ENCODE measurements around the gene KIRREL3. TPM values are rescaled to one million over a fixed set of nuclear protein-coding genes. Genes with fewer than 3 reads are reported as not detected.

KIRREL3 gene
- total RNA-seq, 1 donor from 2014 or later = 1.6 TPM

DNA sequence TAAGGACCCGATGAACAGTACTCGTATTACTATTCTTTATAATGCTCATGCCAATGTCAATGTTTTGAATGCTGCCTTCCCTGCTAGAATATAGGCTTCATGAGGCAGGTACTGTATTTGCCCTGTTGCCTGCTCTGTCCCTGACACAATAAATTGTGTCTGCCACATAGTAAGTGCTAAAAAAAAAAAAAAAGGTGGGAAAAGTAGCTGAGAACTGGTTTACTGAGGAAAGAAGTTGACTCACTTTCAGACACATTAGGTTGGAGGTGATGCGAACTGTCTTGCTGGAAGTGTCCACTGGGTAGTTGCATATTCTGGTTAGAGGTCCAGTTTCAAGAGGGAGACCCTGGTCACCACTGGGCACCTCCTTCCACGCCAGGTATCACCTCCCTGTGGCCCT lies 255.9 kb downstream of the KIRREL3 start:
- no peak for DNase-seq (ENCODE audit: low read depth)

DNA sequence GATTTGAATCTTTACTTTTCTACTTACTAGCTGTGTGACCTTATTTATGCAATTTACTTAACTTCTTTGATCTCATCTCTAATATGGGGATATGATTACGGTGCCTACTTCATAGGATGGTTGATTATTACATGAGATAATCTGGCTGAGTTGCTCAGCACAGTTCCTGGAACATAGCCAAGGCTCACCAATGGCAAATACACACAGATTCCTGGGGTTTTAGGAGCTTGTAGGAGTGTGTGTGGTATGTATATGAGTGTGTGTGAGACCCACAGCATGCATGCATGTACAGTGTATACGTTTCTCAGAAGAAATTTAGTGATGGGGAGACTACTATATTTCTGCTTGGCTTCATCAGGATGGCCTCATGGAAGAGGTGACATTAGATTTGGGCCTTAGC lies 256.9 kb downstream of the KIRREL3 start:
- DNase-seq (ENCODE audit: low read depth) = no peak

DNA sequence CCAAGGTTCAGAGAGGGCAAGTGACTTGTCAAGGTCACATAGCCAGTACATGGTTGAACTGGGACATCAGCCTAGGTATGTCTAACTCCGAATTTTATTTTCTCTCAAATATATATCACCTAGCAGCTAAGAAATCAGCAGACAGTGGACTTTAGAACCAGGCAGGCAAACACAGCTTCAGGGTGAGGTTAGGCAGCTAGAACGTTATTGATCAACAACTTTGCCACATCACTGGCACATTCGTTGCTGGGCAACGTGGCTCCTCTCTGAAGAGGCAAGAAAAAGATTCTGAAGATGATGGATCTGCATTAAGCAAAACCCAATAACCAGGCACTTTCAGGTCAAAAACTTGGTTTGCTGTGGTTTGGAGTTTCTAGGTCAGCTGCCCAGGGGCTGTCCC lies 258.0 kb downstream of the KIRREL3 start:
- DNase-seq (ENCODE audit: low read depth) = no peak

DNA sequence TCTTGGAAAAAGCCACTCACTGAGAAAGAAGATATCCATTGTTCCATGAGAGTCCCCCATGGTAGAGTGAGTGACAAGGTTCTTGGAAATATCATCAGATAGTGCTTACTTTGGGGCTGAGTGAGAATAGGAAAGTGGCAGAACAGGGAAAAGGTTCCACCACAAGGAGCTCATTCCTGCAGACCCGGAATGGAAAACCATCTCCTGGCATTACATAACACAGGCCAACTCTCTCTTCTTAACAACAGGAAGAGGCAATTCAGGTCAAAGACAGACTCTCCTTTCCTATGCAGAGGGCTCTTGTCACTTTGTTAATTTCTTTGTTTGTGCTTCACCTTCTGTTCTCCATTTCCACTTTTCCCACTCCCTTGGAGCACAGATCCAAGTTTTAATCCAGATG lies 259.7 kb downstream of the KIRREL3 start:
- no peak for DNase-seq (ENCODE audit: low read depth)

DNA sequence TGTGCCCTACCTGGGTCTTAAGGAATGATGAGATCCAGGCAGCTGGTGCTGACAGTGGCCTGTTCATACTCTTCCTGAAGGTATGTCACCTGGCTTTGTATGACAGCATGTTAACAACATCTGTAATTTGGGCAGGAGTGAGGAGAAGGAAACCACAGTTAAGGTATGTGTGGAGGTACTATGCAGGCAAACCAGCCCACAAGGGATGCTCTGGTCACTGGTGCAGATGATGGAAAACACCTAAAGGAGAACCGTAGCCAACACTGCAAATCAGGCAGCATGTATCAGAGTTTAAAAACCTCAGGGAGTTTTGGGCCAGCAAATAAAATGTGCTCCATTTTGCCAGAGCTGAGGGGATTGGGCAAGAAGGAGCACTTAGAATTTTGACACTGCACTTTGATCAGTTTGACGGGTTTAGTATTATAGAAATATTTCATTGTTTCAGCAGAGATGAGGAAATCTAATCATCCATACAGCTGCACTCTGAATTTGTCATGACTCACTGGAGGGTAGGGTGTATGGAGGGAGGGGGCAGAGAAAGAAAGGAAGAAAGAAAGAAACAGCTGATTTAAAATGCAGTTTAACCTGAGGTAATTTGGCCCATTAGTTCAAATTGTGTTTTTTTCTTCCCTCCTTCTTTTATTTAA lies 260.9 kb downstream of the KIRREL3 start:
- DNase-seq (ENCODE audit: low read depth) = no peak

DNA sequence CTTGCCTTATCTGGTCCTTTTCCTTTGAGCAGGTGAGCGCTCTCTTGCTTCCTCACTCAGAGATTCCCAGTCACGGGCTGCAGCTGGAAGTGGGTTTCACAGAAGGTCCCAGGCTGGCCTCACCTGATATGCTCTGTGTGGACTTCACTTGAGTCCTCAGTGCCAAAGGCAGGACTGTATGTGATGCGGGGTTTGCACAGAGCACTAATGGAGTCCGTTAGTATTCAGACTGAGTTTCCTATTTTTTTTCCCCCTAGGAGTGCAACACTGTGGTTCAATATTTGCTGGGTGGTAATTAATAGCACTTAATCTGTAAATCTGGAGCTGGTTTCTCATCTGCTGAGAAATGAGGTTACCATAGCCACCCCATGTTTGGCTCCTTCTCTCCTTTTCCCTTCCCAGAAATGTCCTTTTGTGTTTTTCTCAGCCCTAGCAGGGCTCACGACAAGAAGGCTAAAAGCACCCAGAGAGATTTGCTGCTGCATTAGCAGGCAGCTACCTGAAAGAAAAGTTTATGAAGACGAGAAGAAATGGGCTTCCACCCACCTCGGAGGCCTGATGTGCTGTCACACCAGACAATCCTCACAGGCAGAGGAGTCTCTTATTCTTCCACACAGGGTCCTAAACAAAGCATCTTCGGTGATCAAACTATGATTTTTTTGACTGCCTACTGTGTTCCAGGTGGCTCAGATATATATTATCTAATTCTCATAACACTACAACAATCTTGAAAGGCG lies 262.1 kb downstream of the KIRREL3 start:
- no peak for DNase-seq (ENCODE audit: low read depth)

DNA sequence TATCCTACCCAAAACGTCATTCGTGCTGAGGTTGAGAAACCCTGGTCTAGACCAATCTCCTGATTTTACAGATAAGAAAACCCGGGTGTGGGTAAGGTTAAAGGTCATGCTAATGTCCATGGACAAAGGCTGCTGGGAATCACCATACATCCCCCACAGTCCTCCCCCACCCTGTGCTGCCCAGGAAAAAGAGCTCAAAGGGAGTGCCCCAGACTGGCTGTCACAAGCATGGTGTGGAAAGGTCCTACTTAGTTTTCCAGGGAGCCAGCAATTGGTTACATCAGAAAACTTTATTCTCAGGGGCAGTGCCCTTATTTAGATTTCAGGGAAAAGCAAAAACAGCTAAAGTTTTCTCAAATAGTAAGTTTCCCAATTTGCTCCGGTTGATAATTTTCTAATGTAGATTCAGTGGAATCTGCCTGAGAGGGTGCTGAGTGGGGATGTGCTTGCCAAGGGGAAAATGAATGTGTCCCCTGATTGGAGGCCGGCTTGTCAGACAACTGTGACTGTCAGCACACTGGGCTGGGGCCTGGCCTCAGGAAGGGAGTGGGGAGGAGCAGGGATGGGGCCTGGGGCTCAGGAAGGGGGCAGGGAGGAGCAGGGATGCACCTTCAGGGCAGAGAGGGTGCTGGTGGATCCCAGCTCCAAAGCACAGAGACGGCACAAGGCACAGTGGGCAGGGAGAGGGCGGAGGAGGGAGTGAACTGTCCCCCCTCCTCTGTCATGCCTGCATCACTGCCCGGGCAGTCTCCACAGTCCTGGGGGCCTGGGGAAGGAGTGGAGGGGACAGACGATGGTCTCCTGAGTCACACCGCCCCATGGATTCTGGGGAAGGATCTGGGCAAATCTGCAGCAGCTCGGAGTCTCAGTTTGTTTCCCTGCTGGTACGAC lies 263.6 kb downstream of the KIRREL3 start:
- DNase-seq (ENCODE audit: low read depth) = no peak

DNA sequence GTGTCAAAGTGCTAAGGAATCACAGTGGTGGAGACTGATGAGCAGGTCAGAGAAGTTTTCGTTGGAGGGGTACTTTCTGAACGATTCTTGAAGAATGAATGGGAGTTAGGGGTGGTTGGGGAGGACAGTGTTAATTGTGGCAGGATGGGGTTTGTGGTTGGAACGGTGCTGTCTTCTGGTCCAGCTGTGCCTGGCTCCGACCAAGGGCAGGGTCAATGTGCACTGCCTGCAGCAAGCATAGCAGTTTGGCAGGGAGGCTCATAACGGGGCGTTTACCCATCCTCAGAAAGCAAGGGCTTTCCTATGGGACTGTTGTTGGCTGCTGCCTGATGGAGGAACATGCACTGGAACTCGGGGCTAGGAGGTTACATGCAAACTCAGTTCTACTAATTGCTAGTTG lies 265.8 kb downstream of the KIRREL3 start:
- DNase-seq (ENCODE audit: low read depth) = no peak

DNA sequence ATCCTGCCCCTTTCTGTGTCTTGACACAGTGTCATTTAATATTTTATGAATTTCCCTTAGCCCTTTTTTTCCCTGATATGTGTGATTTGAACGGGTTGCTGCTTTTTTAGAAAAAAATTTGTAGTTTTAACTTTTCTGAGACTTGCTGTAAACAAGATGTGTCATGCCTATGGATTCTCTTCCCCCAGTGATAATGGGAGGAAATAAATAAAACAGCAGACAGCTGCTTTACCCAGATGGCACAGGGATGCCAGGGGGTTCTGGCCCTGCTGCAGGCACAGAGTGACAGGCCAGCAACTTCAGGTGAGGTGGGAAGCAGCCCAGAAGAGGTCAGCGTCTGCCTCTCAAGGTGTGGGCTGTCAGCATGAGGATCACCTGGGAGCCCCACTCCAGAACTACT lies 266.9 kb downstream of the KIRREL3 start:
- DNase-seq (ENCODE audit: low read depth) = no peak

DNA sequence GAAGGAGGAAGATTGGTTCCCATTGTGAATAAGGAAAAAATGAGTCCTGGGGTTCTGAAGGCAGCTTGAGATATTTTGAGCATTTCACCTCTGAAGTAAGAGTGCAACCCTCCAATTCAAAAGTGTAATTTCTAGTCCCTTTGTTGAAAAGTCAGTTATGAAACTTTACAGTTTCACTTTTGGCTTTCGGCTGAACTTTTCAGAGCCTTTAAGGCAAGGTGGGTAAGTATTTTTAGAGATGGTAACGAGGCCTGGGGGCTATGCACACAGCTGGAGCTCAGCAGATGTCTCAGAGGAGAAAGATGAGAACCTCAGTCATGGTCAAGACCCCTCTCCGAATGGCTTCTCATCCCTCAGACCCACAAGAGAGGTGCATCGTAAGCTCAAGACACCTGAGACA lies 267.6 kb downstream of the KIRREL3 start:
- DNase-seq (ENCODE audit: low read depth) = no peak

DNA sequence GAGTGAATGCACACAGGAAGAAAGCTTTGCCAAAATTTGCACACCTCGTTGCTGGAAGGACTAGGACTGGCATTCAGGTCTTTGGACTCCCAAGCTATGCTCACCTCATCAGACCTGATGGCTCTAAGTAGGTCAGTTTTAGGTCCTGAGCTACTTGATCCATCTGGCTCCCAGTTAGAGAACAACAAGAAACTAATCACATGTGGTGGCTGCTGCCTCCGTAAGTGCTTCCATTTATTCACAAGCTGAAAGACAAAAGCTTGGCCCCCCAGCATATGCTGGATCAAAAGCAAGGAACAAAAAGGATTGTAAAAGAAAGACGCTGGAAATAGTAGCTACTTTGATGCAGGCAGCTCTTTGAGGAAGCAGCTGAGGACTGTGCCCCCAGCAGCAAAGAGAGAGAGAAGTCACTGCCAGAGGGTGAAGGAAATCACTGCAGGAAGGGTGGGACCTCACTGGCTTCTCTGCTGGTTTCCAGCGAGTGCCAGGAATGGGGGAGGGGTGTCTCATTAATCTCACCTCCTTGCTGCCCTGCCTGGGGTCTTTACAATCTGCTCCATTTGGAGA lies 268.9 kb downstream of the KIRREL3 start:
- no peak for DNase-seq (ENCODE audit: low read depth)

DNA sequence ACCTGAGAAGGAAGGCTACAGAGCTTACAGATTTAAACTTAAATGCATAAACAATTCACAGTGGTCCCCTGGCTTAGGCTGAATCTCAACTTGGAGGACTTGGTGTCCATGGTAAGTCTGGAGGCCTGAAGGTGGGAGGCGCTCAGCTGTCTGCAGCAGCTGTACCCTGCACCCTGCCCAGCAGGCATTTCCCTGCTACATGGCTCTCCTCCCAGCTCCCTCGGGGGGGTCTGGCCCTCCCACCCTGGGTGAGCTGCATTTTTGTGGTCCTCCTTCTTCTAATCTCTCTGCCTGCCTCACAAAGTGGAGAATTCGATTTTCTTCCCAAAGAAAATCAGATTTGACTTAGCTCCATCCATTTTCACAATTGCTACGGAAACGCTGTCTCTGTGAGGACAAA lies 273.2 kb downstream of the KIRREL3 start:
- peak; percentile 45 for DNase-seq (ENCODE audit: low read depth)

DNA sequence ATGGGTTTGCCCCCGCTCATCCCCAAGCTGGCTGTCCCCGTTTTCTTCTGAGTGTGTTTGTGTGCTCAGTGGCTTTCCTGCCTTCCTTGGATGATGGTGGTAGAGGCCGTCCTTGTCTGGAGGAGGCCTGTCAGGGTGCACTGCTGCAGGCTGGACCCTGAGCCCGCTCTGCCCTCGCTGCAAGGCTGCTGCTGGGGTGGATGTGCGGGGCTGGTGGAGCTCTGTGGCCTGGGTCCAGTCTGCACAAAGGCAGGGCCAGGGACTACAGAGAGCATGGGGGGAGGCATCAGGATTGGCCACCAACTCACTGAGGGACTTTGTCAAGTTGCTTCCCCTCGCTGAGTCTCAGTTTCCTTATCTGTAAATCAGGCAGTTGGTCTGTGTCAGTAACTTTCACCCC lies 275.0 kb downstream of the KIRREL3 start:
- no peak for DNase-seq (ENCODE audit: low read depth)

DNA sequence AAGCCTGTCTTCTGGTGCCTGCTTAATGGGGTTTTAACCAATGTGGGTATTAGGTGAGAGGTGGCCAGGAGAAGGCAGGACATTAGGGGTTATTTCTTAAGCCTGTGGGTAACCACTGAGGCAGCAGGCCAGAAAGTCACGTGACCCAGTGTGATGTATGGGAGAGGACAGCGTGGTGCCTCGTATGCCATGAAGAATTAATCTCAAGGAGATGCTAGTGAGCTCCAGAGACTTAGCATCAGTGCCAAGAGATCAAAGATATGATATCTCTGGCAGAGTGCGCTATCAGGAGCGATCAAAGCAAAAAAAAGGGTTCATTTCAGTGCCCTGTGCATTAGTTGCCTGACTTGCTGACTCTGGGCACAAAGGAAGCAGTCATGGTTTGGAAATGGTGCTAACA lies 275.5 kb downstream of the KIRREL3 start:
- DNase-seq (ENCODE audit: low read depth) = no peak

DNA sequence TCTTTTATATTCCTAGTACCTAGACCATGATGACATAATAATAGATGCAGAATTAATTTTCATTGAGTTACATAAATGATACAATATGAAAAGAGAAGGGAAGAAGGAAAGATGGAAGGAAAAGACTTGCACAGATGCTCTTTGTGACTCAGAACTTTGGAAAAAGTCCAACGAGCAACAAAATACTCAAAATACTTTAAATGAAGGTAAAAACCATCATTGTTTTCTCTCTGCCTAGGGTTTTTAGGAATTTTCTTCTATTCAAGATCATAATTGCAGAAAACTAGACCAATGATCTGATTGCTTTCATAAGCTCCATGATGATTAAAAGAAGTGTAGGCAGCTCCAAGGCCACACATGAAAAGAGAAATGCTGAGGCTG lies 276.9 kb downstream of the KIRREL3 start:
- DNase-seq (ENCODE audit: low read depth) = no peak

DNA sequence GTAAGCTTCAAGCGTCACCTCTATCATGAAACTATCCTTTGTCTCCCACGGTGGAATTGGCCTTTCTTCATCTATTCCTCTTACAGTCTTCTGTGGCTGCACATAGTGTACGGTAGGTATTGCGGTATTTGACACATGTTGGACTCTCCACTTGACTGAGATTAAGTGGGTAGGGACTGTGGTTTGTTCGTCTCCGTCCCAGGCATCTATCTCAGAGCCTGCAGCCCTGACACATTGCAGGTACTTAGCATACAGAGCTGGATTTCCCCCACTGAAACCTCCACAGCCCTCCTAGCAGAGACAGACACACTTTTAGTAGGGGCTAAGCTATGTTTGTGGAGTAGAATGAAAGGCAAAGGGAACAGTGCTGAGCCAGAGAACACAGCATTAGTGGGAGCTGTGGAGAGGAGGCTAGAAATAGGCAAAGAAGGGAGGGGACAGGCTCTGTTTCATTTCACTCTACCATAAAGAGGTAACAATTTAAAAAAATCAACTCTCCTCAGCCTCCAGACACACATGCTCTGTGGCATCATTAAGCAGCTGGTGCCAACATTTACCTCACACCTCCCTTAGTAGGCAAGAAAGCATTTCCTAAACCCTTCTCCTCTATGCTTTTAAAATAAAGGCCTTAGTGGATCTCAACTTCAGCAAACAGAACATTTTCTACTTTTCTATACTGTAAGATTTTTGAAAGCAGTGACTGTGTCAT lies 277.5 kb downstream of the KIRREL3 start:
- no peak for DNase-seq (ENCODE audit: low read depth)

DNA sequence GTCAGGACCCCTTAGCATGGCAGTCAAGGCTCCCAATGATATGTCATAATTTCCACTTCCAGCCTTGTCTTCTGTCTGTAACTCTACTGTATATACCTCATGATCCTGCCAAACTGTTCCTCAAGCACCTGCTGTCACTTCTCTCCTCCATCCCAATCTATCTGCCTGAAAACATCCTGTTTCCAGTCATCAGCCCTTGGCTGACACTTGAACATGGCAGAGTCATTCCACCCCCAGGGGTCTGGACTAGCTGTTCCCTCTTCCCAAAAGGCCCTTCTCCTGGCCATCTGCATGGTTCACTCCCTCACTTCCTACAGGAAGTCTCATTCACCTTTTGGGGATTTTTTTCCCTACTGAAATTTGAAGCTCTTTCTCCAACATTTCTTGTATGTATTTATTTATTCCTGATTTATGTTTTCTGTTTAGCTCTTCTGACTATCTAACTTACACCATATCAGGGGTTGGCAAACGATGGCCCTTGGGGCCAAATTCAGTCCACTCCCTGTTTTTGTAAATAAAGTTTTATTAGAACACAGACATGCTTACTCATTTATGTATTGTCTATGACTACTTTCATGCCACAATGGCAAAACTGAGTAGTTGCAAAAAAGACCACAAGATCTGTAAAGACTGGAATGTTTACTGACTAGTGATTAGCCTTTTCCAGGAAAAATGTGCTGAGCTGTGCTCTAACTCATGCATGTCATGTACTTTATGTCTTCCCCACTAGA lies 278.4 kb downstream of the KIRREL3 start:
- DNase-seq (ENCODE audit: low read depth) = no peak

DNA sequence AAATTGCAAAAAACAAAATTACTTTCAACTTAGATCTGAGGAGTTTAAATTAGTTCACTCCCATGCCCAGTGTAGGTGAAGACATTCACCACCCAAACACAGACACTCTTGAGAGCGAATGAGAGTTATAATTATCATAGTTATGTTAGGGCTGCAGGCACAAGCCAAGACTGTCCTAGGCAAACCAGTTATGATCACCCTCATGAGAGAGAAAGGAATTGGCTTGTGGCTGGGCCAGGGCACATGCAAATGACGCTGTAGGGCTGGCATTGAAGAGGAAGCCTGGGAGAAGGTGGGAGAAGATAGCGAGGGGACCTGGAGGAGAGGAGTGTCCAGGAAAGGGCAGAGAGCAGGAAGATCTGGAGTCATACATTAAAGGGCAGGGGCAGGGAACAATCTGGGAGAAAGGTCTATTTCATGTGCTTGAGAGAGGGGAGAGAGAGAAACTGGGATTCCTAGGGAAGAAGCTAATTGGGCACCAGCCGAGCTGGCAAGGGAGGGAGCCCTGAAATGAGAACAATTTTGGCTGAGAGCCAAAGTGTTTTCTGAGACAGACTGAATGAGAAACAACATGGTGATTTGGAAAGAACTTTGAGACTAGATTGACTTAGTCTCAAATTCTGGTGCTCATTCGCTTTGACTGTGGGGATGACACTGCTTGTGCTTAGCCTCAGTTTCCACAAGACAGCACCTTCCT lies 279.9 kb downstream of the KIRREL3 start:
- no peak for DNase-seq (ENCODE audit: low read depth)

DNA sequence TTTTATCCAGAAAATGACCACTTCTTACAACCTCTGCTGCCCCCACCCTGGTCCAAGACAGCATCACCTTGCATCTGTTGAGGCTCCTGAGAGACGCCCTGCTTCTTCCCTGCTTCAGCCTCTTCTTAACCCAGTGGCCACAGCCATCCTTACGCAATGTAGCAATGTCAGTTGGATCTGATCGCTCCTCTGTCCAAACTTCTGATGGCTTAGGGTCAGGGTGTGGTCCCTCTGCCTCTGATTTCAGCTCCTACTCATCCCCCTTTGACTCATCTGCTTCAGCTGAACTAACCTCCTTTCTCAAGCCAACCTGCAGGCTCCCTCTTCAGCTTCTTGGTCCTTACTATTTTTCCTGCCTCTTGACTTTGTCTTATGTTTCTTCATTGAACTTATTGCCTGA lies 280.8 kb downstream of the KIRREL3 start:
- DNase-seq (ENCODE audit: low read depth) = no peak

DNA sequence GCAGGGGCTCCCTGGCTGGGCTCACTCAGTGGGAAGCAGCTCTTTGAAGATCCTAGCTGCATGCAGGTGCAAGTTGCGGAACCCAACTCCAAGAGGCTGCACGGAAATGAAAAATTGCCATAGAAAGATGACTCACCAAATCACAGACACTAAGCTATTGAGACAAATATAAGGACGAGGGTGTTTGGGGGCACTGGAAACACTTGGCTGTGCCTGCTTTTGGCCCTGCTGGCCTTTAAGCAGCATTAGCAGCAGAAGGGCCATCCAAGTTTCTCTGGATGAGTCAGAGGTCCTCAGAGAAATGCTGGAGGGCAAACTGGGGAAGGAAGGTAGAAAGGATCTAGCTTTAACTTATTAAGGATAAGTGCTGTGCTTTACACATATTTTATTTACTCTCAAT lies 282.3 kb downstream of the KIRREL3 start:
- no peak for DNase-seq (ENCODE audit: low read depth)
